WTC11 (cell line): ENCODE results near the gene NUP210L.
A peak's percentile ranks its signal among the peaks of the same experiment; 100 is the strongest.

ENCODE experiments used
- FOXP1 ChIP-seq: sonication (generic); formaldehyde crosslinking; IDR thresholded peaks from 2 replicates; pipeline ENCODE4 v1.8.0; 2022; ENCODE audit warnings: missing genetic modification reagents, mild to moderate bottlenecking, moderate library complexity, borderline replicate concordance
- NFE2L1 ChIP-seq: sonication (generic); formaldehyde crosslinking; IDR thresholded peaks from 2 replicates; pipeline ENCODE4 v1.8.1; 2023; ENCODE audit warnings: missing genetic modification reagents
- TP53 ChIP-seq: sonication (generic); formaldehyde crosslinking; IDR thresholded peaks from 2 replicates; pipeline ENCODE4 v1.8.1; 2023; ENCODE audit warnings: mild to moderate bottlenecking, missing genetic modification reagents
- TF ChIP-seq, protein P1 (sequence below): fragments of 200-600 bp; IDR thresholded peaks from 2 replicates; pipeline ENCODE4 v1.8.0; 2022; ENCODE audit warnings: antibody characterized with exemption
- TF ChIP-seq, protein P2 (sequence below): sonication (generic); formaldehyde crosslinking; IDR thresholded peaks from 2 replicates; pipeline ENCODE4 v1.8.1; 2023; ENCODE audit warnings: mild to moderate bottlenecking, missing genetic modification reagents, moderate library complexity

DNA sequence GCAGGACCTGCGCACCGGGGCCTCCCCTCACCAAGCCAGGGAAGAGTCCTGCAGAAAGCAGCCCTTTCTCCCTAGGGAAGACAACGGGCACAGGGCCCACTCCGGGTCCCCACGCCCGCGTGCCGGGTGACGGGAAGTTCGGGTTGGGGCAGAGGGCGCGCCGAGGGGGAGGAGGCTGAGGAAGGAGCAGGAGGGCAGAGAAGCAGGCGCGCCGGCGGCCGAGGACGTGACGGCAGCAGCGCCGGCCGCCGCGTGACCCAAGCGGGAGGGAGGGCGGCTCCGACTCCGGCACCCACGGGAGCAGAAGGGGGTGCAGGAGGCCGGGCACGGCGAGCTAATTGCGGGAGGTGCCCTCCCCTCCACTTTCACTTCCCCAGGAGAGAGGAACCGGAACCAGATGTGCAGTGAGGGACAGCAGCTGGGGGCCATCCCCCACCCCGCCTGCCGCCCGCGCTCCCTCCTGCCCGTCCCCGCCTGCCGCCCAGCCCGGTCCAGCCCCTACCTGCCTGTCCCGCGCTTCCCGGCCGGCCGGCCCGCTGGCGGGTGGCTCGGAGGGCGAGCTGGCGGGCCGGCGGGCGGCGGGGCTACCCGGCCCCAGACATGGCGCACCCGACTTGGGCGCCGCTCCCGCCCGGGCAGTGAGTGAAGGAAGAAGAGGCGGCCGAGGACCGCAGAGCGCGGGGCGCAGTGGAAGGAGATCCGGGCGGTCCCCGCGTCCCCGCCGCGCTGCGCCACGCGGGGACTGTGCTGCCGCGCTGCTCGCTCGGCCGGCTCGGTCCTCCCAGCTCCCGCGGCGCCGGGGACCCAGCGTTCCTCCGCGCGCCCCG lies 208.9 kb downstream of the NUP210L start:
- TF ChIP-seq, protein P1, sequence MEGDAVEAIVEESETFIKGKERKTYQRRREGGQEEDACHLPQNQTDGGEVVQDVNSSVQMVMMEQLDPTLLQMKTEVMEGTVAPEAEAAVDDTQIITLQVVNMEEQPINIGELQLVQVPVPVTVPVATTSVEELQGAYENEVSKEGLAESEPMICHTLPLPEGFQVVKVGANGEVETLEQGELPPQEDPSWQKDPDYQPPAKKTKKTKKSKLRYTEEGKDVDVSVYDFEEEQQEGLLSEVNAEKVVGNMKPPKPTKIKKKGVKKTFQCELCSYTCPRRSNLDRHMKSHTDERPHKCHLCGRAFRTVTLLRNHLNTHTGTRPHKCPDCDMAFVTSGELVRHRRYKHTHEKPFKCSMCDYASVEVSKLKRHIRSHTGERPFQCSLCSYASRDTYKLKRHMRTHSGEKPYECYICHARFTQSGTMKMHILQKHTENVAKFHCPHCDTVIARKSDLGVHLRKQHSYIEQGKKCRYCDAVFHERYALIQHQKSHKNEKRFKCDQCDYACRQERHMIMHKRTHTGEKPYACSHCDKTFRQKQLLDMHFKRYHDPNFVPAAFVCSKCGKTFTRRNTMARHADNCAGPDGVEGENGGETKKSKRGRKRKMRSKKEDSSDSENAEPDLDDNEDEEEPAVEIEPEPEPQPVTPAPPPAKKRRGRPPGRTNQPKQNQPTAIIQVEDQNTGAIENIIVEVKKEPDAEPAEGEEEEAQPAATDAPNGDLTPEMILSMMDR = no peak
- TF ChIP-seq, protein P2, sequence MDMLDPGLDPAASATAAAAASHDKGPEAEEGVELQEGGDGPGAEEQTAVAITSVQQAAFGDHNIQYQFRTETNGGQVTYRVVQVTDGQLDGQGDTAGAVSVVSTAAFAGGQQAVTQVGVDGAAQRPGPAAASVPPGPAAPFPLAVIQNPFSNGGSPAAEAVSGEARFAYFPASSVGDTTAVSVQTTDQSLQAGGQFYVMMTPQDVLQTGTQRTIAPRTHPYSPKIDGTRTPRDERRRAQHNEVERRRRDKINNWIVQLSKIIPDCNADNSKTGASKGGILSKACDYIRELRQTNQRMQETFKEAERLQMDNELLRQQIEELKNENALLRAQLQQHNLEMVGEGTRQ (CRISPR knock-in tag) = peak; percentile 67
- TF ChIP-seq TP53 (CRISPR knock-in tag) (peak; percentile 34; the same call in 1 of the 2 replicates), FOXP1 (CRISPR knock-in tag) (no peak), NFE2L1 (CRISPR knock-in tag) (no peak)
